GM21381 (cell line): ENCODE data around the gene AFF3.

Experiments
- ATAC-seq: cut with Tn5 transposase; IDR thresholded peaks from one replicate; pipeline ENCODE4 v1.9.1; 2021; ENCODE audit warnings: mild to moderate bottlenecking, moderate library complexity; ENCODE audit not compliant: unreplicated experiment

AFF3 gene

GRCh38 chr2:100073110-100073509, 69.3 kb downstream of the AFF3 start:
- no peak for ATAC-seq

GRCh38 chr2:100072503-100072902, 69.9 kb downstream of the AFF3 start:
- ATAC-seq: no peak

GRCh38 chr2:100071335-100072043, 70.9 kb downstream of the AFF3 start:
- ATAC-seq: no peak

- no peak for ATAC-seq
Measured at GRCh38 chr2:100070078-100070477, 72.3 kb downstream of the AFF3 start.

- ATAC-seq: no peak
Measured at GRCh38 chr2:100068395-100068794, 74.0 kb downstream of the AFF3 start.

GRCh38 chr2:100067784-100068183, 74.6 kb downstream of the AFF3 start:
- no peak for ATAC-seq

- ATAC-seq: no peak
Measured at GRCh38 chr2:100066856-100067255, 75.5 kb downstream of the AFF3 start.

GRCh38 chr2:100066246-100066645, 76.1 kb downstream of the AFF3 start:
- no peak for ATAC-seq

GRCh38 chr2:100064592-100065428, 77.6 kb downstream of the AFF3 start:
- ATAC-seq: no peak

GRCh38 chr2:100064165-100064564, 78.2 kb downstream of the AFF3 start:
- no peak for ATAC-seq

- ATAC-seq: no peak
Measured at GRCh38 chr2:100063459-100063953, 78.9 kb downstream of the AFF3 start.

GRCh38 chr2:100062336-100062735, 80.1 kb downstream of the AFF3 start:
- no peak for ATAC-seq

GRCh38 chr2:100060875-100061274, 81.5 kb downstream of the AFF3 start:
- no peak for ATAC-seq

- ATAC-seq: no peak
Measured at GRCh38 chr2:100059638-100060037, 82.8 kb downstream of the AFF3 start.

GRCh38 chr2:100057901-100058261, 84.5 kb downstream of the AFF3 start:
- no peak for ATAC-seq

- ATAC-seq: no peak
Measured at GRCh38 chr2:100054426-100054825, 88.0 kb downstream of the AFF3 start.

GRCh38 chr2:100053087-100053885, 89.1 kb downstream of the AFF3 start:
- ATAC-seq: no peak

- no peak for ATAC-seq
Measured at GRCh38 chr2:100052650-100053049, 89.7 kb downstream of the AFF3 start.

- ATAC-seq: no peak
Measured at GRCh38 chr2:100051253-100051652, 91.1 kb downstream of the AFF3 start.

GRCh38 chr2:100050685-100051084, 91.7 kb downstream of the AFF3 start:
- ATAC-seq: no peak
